SIG-M5 treated with dmso at 0.1 percent for 504 hours (cell line): ENCODE results near the gene LYST.

Experiments
- DNase-seq: peaks from one replicate; lab custom pipeline; 2025; ENCODE audit not compliant: unreplicated experiment; lab: John Stamatoyannopoulos, UW

LYST gene

DNA sequence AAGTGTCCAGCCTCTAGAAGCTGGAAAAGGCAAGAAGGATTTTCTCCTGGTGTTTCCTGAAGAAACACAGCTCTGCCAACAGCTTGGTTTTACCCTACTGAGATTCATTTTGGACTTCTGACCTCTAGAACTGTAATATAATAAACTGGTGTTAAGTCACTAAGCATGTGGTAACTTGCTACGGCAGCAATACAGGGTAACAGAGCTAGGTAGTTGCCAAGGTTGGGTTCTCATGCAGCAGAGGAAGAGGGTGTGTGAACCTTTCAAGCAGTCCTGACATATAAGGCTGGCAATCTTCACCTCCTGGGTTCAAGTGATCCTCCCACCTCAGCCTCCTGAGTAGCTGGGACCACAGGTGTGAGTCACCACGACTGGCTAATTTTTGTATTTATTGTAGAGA, 253.1 kb downstream of the LYST start:
- no peak for DNase-seq

DNA sequence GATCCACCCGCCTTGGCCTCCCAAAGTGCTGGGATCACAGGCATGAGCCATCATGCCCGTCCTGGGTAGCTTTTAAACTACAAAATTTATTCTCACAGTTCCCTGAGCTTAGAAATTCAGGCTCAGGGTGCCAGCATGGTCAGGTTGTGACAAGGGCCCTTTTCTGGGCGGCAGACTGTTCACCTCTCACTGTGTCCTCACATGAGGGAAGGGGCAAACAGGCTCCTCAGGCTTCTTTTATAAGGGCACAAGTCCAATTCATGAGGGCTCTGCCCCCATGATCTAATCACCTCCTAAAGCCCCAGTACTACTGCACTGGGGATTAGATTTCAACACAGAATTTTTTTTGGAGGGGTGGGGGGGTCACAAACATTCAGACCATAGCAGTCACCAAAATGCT, 253.9 kb downstream of the LYST start:
- DNase-seq: no peak
